Stimulated activated CD4-positive, alpha-beta T cell treated with anti-CD3 and anti-CD28 coated beads, Interleukin-1b, Interleukin-23, amount 100 ng/mL, for 4 hours (primary cell): ENCODE results near the gene POLR1D.

Experiments used
- DNase-seq, 2 donors: peaks; one replicate each; pipeline ENCODE4 v3.0.0-alpha.2; 2020; ENCODE audit warnings: low read depth in 2 of 2

Gene POLR1D

DNA sequence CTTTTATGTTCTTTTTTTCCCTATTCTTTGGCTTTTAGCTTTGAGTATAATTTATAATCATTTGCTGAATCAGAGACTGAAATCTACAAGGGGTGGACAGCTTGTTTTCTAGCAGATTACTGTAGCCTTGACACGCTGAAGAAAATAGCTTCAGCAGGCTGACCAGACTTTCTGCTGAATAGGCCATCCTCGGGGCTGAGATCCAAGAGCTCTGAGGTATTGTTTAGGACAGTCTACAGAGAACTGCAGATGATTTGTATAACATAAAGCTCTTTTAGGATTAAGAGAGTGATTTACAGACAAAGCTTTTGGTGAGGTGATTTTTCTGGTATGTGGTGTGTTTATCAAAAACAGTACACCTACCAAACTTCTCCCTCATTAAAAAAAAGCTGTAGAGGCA, 16.8 kb downstream of the POLR1D start:
- no peak for DNase-seq

DNA sequence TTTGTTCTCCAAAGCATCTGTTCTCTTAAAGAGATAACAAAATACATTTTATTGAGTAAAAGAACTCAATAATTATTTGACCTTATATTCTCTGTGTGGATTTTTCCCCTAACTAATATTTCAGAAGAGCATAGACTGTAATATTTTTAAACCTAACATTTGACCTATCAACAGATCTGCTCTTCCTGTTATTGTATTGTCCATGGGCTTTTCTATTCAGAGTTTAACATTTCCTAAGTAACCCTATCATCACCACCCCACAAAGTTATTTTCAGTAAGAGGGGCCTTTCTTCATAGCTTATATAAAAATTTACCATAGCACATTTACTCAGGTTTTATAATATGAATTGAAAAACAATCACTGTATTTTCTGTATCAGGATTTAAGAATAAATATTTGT, 17.5 kb downstream of the POLR1D start:
- DNase-seq: no peak

DNA sequence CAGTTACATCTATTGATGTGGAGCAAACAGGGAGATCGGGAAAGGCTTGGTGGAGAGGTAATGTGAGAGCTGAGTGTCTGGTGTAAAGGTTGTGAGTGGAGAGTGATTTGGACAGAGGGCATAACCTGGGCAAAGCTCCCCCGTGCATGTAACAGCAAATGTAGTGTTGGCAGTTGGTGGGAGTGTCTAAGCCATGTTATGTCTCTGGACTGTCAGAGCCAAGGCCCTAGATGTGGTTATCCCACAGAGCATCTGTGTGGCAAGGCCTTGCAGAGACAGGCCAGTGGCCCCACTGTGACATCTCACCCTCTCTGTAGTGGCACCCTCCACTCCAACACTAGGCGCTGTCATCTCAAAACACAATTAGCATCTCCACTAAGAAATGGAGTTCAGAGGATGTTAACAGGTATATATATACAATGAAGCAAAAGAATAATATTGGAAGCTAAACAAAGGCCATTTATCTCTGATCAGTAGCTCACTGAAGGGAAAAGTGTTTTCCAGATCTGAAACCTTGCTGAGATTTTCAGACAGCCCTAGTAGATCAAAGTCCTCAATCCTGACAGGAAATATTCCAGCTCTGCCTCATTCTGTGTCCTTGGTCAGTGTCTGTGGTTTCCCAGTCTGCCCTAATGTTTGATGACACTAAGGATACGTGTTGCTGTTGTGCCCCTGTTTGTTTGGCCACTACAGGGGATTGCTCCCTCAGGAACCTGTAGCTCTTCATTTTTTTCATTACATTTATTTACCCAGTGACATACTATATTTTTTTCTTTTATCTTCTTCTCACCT, 20.2 kb downstream of the POLR1D start:
- no peak for DNase-seq

DNA sequence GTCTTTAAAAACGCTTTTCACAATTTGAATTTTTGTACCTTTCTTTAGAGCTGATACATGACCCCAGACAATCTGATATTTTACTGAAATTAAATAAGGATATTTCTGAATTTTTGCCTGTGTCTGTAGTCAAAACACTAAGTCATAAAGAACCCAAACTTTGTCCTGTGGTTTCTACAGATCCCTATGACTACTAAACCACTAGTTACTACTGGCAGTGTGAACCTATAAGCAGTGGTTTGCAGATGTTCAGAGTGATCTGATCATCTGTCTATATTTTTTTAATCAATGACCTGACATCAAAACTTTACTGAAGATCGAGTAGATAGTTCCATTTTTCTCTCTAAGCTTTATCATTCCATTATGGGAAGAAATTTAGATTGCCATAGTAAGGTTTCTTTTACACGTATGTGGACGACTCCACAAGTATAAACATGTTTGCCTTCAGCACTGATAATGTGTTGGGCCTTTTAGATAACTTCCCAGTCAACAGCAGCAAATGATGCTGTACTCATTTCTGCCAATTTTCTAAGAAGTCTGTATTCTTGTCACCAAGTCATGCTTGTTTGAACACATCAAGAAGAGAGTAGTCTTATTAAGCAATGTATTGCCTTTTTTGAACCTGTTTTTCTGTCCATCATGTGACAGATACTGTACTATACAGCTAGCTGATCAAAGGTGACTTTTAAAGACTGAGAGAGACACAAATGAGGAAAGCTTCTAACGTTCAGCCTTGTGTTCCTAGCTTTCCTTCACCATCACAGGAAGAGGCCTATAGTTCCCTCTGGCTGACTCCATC, 21.8 kb downstream of the POLR1D start:
- no peak for DNase-seq

DNA sequence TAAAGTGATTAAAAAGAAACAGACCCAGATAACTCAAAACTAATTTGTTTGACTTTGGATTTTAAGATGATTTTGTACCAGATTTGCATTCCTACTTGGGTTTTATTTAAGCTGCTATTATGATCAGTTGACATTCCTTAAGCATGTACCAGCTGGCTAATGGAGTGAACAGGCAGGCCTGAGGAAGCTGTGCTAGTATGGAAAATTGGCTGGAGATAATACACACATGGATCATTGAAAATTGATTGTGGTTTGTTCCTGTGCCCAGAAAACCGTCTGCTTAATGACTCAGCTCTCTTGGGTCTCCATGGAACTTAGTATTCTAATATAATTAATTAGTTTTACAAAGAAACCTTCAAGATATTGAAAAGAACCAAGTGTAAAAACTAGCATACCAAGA, 22.6 kb downstream of the POLR1D start:
- DNase-seq: no peak

DNA sequence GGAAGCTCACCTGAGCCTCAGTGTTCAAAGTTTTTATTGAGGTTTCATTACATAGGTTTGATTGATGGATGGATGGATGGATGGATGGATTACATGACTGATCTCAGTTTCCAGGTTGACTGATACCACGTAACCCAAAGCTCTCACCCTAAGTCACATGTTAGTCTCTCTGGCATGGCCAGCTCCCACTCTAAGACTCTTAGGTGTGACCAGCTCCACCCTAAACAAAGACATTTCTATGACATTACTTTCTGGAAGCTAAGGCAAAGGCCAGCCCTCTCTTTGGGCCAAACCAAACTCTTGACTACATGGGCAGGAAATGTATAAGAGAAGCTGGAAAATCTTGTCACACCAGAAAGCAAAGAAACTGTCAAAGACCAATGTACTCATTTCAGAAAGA, 28.6 kb downstream of the POLR1D start:
- no peak for DNase-seq

DNA sequence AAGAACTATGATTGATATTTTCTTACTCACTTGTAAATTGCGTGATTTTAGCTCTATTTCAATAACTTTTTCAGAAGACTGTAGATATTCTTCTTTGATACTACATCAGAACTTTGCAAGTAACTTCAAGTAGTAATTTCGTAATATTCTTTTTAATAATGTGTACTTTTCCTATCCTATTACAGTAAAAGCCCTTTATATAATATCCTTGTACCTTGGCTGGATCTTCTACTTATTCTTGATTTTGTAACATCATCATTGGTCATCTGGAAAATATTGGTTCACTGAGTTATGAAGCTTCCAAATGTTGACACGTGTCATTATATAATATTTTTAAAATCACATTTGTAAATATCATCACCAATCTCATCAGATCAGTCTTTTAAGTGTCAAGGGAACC, 32.4 kb downstream of the POLR1D start:
- no peak for DNase-seq

DNA sequence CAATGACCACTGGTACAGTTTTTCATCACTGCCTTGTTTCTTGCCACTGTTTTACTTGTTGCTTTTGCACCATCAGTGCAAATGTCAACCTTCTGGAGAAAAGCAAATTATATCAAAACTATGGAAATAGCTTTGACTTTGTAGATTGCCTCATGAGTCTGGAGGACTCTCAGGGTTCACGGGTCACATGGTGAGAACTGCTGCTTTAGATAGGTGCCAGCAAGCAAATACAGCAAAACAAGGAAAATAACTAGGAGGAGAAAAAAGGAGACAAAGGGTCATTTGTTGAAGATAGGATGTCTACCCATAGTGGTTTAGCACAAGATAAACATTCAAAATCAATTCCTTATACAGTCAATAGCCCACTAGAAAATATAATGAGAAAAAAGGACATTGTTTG, 33.1 kb downstream of the POLR1D start:
- DNase-seq: no peak

DNA sequence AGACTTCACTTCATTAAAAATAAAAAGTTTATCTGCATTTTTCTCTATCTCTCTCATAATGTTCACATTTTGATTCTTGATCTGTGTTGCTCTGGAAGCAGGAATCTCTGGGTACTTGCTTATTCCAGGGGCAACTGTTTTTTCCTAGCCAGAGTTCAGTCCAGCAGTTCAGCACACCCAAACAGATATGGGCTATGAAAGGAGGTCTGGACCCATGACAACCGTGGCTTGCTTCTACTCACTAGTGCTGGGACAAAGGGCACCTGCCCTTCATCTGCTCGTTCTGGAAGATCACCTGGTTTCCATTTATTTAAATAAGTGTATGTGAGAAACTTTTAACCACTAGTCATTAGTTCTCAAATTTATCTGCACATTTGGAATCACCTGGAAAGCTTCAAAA, 36.0 kb downstream of the POLR1D start:
- no peak for DNase-seq

DNA sequence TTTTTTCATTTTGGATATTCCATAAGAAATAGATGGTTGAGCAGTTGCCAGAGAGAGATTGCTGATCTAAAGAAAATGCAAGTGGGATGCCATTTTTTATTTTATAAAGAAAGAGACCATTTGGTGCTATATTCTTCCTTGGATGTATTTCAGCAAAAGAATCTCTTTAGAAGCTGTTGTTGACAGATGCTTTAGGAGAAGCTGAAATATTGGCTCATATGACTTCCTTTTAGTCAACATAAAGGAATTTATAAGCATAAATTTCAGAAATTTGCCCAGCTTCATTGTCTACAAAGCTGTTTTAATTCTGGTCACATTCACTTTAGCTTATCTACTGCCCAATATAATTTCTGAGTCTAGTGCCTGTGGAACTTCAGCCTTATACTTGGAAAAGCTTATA, 36.9 kb downstream of the POLR1D start:
- no peak for DNase-seq

DNA sequence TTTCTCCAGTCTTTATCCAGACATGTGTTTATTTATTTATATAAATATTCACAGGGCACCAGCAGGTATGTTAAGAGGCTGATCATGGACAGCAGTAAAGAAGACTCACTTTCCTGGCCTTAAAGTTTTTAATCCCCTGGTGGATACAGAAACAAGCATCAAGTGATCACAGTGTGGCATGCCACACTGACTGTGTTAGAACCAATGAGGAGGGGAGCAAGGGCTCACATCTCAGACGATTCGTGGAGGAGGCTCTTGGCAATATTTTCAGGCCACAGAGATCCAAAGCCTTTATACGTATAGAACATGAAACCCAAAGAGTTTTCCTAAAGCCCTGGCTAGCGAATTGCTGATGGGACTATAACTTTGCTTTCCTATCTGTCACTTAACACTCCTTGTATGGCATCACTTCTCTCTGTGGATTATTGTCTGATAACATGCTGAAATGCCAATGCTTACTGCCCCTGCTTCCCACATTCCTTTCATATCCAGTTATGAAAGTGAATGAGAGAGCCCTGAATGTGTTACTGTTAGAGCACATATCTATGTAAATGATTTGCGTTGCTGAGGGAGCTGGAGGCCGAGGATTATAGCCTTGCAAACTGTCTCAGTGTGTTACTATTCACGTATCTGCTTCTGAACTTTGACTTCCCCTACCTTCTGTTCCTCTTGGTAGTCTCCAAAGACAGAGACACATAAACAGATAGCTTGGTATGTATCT, 37.6 kb downstream of the POLR1D start:
- DNase-seq: no peak

DNA sequence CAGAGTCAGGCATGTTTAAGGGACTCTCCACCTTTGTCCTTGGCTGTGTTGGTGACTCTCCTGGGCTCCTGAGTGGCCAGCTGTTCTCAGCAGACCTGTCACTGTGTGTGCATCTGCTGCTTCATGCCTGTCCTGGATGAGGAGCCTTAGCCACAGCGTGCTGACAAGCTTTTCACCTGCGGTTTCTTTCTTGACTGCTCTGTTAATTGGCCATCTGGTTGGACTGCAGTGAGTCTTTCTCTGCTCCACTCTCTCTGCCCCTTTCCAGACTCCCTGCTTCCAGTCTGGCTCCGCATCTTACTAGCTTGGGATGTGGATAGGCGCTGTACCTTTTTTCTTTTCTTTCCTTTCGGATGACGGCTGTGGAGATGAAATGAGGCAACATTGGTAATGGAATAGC, 38.8 kb downstream of the POLR1D start:
- DNase-seq: no peak

DNA sequence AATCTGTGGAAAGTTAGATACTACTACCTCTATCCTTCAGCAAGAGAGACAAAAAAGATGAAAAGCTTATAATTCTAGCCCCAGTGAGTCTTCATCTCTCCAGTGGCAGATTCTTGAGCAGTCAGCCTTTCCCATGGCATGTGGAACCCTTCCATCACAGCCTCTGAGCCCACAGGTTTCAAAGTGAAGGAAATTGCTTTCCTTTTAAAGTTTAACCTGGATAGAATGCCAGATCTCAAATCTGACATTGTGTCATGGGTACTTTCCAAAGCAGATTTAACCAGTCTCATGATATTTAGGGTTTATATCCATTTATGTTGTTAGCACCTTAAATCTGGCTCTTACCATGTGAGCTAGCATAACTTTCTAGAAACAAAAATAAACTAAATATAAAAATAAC, 39.3 kb downstream of the POLR1D start:
- DNase-seq: no peak

DNA sequence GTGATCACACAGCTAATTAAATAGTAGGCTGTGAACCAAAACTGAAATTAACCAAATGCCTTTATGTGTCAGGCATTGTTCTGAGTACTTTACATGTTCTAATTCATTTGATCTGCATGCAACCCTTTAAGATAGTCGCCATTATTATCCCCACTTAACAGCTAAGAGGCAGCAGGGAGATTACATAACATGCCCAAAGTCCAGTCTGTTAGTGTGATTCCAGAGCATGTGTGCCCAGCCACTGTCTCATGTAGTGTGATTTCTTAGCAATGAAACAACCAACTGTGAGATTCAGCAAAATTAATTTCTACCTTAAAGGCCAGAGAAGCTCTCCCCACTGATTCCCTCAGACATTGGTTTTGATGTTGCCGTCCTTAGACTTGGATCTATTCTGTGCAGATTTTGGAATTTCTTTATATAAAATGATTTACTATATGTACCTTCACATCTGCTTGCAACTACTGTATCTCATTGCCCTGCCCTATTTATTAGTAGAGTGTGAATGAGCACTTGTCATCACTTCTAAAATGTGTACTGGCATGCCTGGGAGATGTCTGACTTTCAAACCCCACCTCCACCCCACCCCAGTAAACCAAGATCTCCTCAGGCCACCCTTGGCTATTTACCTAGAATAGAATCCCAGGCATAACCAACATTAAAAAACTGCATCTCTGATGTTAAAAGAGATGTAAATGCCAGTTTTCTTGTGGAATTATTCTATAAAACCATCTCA, 41.2 kb downstream of the POLR1D start:
- DNase-seq: no peak

DNA sequence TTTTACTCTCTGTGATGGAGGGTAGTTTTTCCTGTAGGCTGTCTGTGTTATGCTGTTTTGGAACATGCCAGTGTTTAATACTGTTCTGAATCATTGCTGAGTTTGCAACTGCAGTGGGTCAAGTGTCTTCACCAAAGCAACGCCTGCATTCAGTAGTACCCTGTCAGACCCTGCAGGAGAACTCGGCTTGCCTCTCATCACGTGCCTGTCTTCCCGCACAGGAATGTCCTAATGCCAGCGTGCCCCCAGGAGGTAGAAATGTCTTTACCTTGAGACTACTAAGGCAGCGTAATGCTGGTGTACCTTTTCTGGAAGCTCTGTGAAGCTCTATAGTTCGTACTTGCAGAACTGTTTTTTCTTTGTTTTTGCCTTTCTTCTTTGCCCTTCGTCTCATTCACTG, 42.3 kb downstream of the POLR1D start:
- no peak for DNase-seq

DNA sequence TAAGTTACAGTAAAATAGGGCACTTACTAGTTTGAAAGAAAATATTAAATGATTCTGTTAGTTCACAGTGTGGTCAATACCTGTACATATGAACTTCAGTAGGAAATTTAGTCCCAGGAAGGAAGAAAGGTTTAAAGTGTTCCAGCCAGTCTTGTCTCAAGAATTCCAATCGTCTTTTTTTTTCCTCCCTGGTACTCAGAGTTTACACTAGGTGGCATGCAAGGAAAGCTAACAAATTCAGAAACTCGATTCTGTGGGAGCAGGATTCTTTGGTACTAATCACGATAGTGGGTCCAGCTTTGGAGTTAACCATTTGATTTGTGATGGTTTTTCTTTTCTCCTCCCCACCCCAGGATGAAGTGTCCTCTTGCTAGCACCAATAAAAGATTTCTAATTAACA, 43.6 kb downstream of the POLR1D start:
- DNase-seq: no peak

DNA sequence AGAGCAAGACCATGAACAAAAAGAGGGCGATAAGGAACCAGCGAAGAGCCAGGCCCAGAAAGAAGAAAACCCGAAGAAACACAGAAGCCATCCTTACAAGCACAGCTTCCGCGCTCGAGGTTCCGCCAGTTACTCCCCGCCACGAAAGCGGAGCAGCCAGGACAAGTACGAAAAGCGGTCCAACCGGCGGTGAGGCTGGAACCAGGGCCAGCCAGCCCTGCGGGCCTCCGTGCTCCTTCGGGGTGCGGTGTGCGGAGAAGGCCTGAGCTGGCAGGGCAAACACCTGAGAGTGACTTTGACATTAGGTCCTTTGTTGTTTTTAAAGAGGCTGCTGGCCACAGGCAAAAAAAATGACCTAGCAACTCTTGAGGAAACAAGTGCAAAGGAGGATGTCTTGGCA, 44.1 kb downstream of the POLR1D start:
- no peak for DNase-seq

DNA sequence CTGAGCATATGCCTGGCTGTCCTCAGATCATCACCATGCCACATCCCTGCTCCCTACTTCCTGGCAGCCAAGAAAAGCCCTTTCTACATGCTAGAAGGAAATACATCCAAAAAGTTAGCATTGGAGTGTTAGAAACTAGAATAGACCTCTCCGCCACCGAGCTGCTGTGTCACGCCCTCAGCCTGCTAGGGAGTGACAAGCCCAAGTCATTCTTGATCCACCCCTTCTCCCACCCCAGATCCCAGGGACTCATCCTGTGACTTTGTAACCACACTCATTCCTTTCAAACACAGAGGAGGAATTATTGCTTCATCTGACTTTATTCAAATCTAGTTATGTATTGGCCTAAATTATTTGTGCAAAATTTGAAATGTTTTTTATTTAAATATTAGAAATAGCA, 45.3 kb downstream of the POLR1D start:
- no peak for DNase-seq

DNA sequence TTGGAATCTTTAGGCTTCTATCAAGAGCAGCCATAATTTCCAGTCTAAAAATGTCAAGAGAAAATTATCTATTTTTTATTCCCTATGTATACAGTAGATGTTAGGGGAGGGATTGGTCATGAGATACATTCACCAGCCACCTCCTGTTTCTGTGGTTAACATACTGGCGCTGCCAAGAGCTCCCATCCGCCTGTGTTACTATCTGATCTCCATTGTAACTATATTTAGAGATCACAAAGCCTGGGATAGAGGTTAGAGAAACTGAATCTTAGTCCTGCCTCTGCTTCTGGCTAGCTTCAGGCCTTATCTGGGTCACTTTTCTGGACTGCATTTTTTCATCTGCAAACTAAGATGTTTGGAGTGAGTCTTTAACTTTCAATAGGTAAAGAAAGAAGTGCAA, 46.3 kb downstream of the POLR1D start:
- DNase-seq: no peak

DNA sequence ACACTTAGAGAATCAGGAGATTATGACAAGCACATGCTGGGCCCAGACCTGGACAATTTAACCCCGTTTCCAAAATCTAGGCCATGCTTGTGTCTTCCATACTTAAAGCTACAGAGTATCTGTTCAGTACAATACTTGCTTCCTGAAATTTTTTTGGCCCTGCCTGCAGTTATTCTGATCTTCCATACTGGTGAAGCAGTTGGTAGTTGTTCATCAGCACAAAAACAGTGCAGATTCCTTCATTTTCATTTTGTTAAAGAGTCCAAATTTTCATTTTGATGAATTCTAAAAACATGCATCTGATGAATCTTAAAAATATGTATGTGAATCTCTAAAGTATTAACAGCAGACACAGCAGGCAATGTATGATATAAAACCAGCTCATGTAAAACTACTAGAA, 49.2 kb downstream of the POLR1D start:
- no peak for DNase-seq

DNA sequence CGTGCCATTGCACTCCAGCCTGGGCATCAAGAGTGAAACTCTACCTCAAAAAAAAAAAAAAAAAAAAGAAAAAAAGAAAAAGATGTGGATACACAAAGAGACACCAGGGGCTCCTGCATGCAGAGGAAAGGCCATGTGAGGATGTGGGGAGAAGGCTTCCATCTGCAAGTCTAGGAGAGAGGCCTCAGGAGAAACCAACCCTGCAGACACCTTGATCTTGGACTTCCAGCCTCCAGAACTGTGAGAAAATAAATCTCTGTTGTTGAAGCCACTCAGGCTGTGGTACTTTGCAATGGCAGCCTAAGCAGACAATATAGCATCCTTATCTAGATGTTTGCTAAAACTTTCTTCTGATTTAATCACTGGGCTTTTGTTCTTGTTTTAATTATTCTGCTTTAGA, 50.3 kb downstream of the POLR1D start:
- no peak for DNase-seq
